Measurements from ENCODE around the gene PYGB.
"Not testable (repeated sequence)": the region's sequence is repeated elsewhere in the genome, so short reads cannot be mapped to it uniquely, and the experiment has no call there.

The PYGB gene

GRCh38 chr20:25230166-25230831, 17.6 kb upstream of the PYGB start:
- no peak for DNase-seq

- no peak for DNase-seq
Measured at GRCh38 chr20:25233016-25233772, 14.7 kb upstream of the PYGB start.

GRCh38 chr20:25234009-25234849, 13.7 kb upstream of the PYGB start:
- not testable (repeated sequence) for DNase-seq

- DNase-seq = no peak
Measured at GRCh38 chr20:25236450-25237304, 11.2 kb upstream of the PYGB start.

- DNase-seq = peak; percentile 60
Measured at GRCh38 chr20:25237610-25238318, 10.1 kb upstream of the PYGB start.

- DNase-seq = no peak
Measured at GRCh38 chr20:25238319-25239037, 9.4 kb upstream of the PYGB start.

GRCh38 chr20:25239387-25240370, 8.2 kb upstream of the PYGB start:
- no peak for DNase-seq

- not testable (repeated sequence) for DNase-seq
Measured at GRCh38 chr20:25240851-25241658, 6.8 kb upstream of the PYGB start.

- DNase-seq = not testable (repeated sequence)
Measured at GRCh38 chr20:25241659-25241955, 6.3 kb upstream of the PYGB start.

- DNase-seq = no peak
Measured at GRCh38 chr20:25242231-25242630, 5.7 kb upstream of the PYGB start.

GRCh38 chr20:25243416-25243979, 4.4 kb upstream of the PYGB start:
- no peak for DNase-seq

- no peak for DNase-seq
Measured at GRCh38 chr20:25244976-25245375, 2.9 kb upstream of the PYGB start.

GRCh38 chr20:25245461-25245860, 2.4 kb upstream of the PYGB start:
- no peak for DNase-seq

GRCh38 chr20:25246182-25246999, 1.5 kb upstream of the PYGB start:
- DNase-seq = no peak

GRCh38 chr20:25247000-25247517, 826 bp upstream of the PYGB start:
- DNase-seq = no peak

GRCh38 chr20:25247518-25247955, 348 bp upstream of the PYGB start:
- DNase-seq = no peak

- DNase-seq = no peak
Measured at GRCh38 chr20:25248786-25249172, 894 bp downstream of the PYGB start.
